GM23248 (cell line): ENCODE measurements around the gene NPAS2.

ENCODE experiments used
- EZH2 ChIP-seq: fragments of 200-600 bp; sonication (generic); IDR thresholded peaks from 2 replicates; pipeline ENCODE4 v1.6.1; 2018; ENCODE audit warnings: antibody characterized with exemption, mild to moderate bottlenecking; ENCODE audit not compliant: insufficient read depth, poor library complexity, severe bottlenecking
- EZH2phosphoT487 ChIP-seq: fragments of 200-600 bp; sonication (generic); IDR thresholded peaks from 2 replicates; pipeline ENCODE4 v1.6.1; 2018; ENCODE audit warnings: antibody characterized with exemption, moderate library complexity, mild to moderate bottlenecking, low read depth; ENCODE audit not compliant: insufficient read depth

- TF ChIP-seq EZH2 (no peak), EZH2phosphoT487 (no peak)
Observed at GRCh38 chr2:101001691-101002561, 182.0 kb downstream of the NPAS2 start, which contains the start of gene RPL31.
